ENCODE data around the gene FGD5. TPM values are rescaled to one million over a fixed set of nuclear protein-coding genes. Genes with fewer than 3 reads are reported as not detected.

FGD5 gene
- total and polyA plus RNA-seq, 2 experiments from 2014 or later: 7.4 to 12.2 TPM

DNA sequence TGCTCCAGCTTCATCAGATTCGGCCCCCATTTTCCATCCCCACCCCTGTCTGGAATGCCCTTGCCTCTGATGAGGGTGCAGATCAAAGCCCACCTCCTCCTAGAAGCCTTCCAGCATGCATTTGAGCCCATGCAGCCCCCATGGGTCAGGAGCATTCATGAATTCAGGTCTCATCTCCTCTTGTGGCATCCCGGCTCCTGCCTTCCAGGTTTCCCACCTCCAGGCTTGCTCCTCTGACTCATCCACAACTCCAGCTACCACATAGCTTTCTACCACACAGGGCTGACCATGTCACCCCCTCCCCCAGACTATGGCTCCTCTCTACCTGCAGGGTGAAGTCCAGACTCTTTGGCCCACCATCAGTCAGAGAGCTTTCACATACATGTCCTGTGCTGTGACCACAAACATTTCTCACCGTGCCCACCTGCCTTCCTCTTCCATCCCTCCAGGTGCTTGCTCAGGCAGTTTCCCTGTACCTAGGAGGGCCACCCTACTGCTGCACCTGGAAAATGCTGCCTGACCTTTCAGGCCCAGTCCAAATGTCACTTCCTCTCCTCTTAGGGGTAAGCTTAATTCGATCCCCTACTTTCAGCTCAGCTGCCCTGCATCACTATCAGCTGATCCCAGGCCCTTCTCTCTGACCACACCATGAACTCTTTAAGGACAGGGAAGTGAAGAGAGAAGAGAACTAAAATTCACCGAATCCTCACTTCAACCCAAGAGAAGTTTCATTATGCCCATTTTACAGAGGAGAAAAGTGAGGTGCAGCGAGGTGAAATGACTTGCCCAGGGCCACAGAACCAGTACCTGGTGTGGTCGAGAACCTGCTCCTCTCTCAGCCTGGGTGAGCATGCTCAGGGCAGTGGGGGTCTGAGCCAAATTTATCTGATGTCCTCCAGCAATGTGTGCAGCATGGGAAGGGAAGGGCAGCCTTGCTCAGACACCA lies 13.7 kb upstream of the FGD5 start:
- H3K4me1 ChIP-seq (ENCODE audit: insufficient read depth): no peaks in the 10 kb centered on the region; the same call in 1 of the 2 replicates
- Mint-ChIP-seq H3K9me3 (no peaks in the 10 kb centered on the region), H3K4me1 (peaks cover 25% of the 10 kb centered on the region), H3K27me3 (ENCODE audit: insufficient read depth, low read depth, poor library complexity) (peaks cover 22% of the 10 kb centered on the region), H3K27ac (no peak overlapping the region; the same call in 1 of the 2 replicates), H3K36me3 (ENCODE audit: low read depth) (no peaks in the 10 kb centered on the region), H3K4me3 (no peak overlapping the region)
- H2AFZ ChIP-seq: no peak overlapping the region; the same call in 1 of the 2 replicates
- ATAC-seq (no peak), DNase-seq (ENCODE audit: low spot score) (no peak)
- H3K4me2 ChIP-seq: no peak overlapping the region
- H3K4me3 ChIP-seq: no peak overlapping the region
- no peaks in the 10 kb centered on the region for H3F3A ChIP-seq (replicated peaks; ENCODE audit: low read depth)
- no peaks in the 10 kb centered on the region for H3K36me3 ChIP-seq (ENCODE audit: insufficient read depth)
- TF ChIP-seq, protein P1, sequence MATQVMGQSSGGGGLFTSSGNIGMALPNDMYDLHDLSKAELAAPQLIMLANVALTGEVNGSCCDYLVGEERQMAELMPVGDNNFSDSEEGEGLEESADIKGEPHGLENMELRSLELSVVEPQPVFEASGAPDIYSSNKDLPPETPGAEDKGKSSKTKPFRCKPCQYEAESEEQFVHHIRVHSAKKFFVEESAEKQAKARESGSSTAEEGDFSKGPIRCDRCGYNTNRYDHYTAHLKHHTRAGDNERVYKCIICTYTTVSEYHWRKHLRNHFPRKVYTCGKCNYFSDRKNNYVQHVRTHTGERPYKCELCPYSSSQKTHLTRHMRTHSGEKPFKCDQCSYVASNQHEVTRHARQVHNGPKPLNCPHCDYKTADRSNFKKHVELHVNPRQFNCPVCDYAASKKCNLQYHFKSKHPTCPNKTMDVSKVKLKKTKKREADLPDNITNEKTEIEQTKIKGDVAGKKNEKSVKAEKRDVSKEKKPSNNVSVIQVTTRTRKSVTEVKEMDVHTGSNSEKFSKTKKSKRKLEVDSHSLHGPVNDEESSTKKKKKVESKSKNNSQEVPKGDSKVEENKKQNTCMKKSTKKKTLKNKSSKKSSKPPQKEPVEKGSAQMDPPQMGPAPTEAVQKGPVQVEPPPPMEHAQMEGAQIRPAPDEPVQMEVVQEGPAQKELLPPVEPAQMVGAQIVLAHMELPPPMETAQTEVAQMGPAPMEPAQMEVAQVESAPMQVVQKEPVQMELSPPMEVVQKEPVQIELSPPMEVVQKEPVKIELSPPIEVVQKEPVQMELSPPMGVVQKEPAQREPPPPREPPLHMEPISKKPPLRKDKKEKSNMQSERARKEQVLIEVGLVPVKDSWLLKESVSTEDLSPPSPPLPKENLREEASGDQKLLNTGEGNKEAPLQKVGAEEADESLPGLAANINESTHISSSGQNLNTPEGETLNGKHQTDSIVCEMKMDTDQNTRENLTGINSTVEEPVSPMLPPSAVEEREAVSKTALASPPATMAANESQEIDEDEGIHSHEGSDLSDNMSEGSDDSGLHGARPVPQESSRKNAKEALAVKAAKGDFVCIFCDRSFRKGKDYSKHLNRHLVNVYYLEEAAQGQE (IDR thresholded peaks at IDR 0.05; ENCODE audit: unreplicated experiment): no peak
- TF ChIP-seq EZH2 (IDR thresholded peaks at IDR 0.05; ENCODE audit: low read depth, unreplicated experiment): no peak
- no peak for TF ChIP-seq EZH2phosphoT487 (IDR thresholded peaks at IDR 0.05; ENCODE audit: unreplicated experiment)
- TF ChIP-seq ZNF331 (CRISPR knock-in tag; IDR thresholded peaks at IDR 0.05; ENCODE audit: low read depth): no peak
- no peak for TF ChIP-seq JUNB (IDR thresholded peaks at IDR 0.05; ENCODE audit: unreplicated experiment)
- H3K27me3 ChIP-seq (ENCODE audit: insufficient read depth): peaks cover 22% of the 10 kb centered on the region
- H3K9me2 ChIP-seq (ENCODE audit: insufficient read depth): no peaks in the 10 kb centered on the region; the same call in 1 of the 2 replicates
- H3K27ac ChIP-seq (ENCODE audit: low read depth): no peak overlapping the region
- H3K79me2 ChIP-seq (replicated peaks; ENCODE audit: insufficient read depth): no peaks in the 10 kb centered on the region
- no peaks in the 10 kb centered on the region for H4K20me1 ChIP-seq (replicated peaks; ENCODE audit: insufficient read depth)

DNA sequence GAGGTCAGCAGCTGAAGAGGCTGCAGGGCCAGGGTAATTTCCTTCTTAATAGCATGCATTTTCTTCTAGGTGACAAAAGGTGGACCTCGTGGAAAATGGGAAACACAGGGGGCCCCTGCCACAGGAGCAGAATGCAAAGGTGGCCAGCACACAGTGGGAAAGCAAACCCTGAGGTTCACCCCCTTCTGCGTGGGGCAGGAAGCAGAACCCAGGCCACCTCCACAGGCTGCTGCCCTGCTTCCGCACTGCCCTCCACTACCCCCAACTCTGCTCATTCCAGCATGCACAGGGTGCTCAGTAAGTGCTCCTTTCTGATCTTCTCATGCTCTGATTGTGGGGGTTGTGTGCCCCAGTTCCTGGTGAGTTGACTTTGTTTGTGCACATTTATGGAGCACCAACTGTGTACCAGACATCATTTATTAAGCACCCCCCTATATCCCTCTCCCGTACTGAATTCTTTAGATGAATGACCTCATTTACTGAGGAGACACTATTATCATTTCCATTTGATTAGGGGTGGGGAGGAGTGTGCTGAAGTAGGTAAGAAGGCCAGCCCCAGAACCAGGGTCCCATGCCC lies 12.7 kb upstream of the FGD5 start:
- Histone ChIP-seq H3K9me2 (ENCODE audit: insufficient read depth) (no peaks in the 10 kb centered on the region; the same call in 1 of the 2 replicates), H4K20me1 (replicated peaks; ENCODE audit: insufficient read depth) (no peaks in the 10 kb centered on the region), H3K4me1 (ENCODE audit: insufficient read depth) (no peaks in the 10 kb centered on the region; the same call in 1 of the 2 replicates), H3K27ac (ENCODE audit: low read depth) (no peak overlapping the region), H2AFZ (no peak overlapping the region), H3F3A (replicated peaks; ENCODE audit: low read depth) (no peaks in the 10 kb centered on the region), H3K27me3 (ENCODE audit: insufficient read depth) (peaks cover 28% of the 10 kb centered on the region), H3K4me2 (no peak overlapping the region), H3K4me3 (no peak overlapping the region), H3K36me3 (ENCODE audit: insufficient read depth) (no peaks in the 10 kb centered on the region), H3K79me2 (replicated peaks; ENCODE audit: insufficient read depth) (no peaks in the 10 kb centered on the region)
- no peak for DNase-seq (ENCODE audit: low spot score)
- Mint-ChIP-seq H3K36me3 (ENCODE audit: low read depth) (no peaks in the 10 kb centered on the region), H3K9me3 (no peaks in the 10 kb centered on the region), H3K4me3 (no peak overlapping the region), H3K27ac (no peak overlapping the region), H3K27me3 (ENCODE audit: insufficient read depth, low read depth, poor library complexity) (peaks cover 27% of the 10 kb centered on the region), H3K4me1 (peaks cover 26% of the 10 kb centered on the region)
- no peak for TF ChIP-seq POLR2AphosphoS5 (IDR thresholded peaks at IDR 0.05; ENCODE audit: low read depth)
- no peak for TF ChIP-seq ZNF331 (CRISPR knock-in tag; IDR thresholded peaks at IDR 0.05; ENCODE audit: low read depth)
- no peak for TF ChIP-seq CREB1 (CRISPR knock-in tag; IDR thresholded peaks at IDR 0.05; ENCODE audit: low read depth)
- TF ChIP-seq, protein P2, sequence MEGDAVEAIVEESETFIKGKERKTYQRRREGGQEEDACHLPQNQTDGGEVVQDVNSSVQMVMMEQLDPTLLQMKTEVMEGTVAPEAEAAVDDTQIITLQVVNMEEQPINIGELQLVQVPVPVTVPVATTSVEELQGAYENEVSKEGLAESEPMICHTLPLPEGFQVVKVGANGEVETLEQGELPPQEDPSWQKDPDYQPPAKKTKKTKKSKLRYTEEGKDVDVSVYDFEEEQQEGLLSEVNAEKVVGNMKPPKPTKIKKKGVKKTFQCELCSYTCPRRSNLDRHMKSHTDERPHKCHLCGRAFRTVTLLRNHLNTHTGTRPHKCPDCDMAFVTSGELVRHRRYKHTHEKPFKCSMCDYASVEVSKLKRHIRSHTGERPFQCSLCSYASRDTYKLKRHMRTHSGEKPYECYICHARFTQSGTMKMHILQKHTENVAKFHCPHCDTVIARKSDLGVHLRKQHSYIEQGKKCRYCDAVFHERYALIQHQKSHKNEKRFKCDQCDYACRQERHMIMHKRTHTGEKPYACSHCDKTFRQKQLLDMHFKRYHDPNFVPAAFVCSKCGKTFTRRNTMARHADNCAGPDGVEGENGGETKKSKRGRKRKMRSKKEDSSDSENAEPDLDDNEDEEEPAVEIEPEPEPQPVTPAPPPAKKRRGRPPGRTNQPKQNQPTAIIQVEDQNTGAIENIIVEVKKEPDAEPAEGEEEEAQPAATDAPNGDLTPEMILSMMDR (conservative IDR thresholded peaks at IDR 0.05; ENCODE audit: low read depth in 2 of 2): no peak
- no peak for TF ChIP-seq NANOG (IDR thresholded peaks at IDR 0.05; ENCODE audit: borderline replicate concordance)
- ATAC-seq: no peak
